A549 (cell line): ENCODE measurements around the gene GRAMD1A. TPM values are rescaled to one million over a fixed set of nuclear protein-coding genes. Genes with fewer than 3 reads are reported as not detected.
A peak's percentile ranks its signal among the peaks of the same experiment; 100 is the strongest.

ENCODE experiments used
- ATAC-seq, 2 experiments: fragments of 200-7000 bp in 1 of 2; fragments of >200 bp in 1 of 2; cut with Nextera tagmentation in 1 of 2; cut with Tn5 transposase in 1 of 2; 3 replicates each; pipeline versions ENCODE4 v1.8.0 to v1.9.1; 2018 to 2020; ENCODE audit warnings: mild to moderate bottlenecking in 1 of 2, moderate library complexity in 1 of 2
- CTCF ChIA-PET: fragments of 300-600 bp; sonication (Branson Sonifier 250); formaldehyde crosslinking; extraction: SDS; loops from one replicate; lab custom pipeline; 2021; ENCODE audit warnings: antibody characterized with exemption, inconsistent platforms; lab: Yijun Ruan, JAX
- POLR2A ChIA-PET: fragments of 350-600 bp; formaldehyde crosslinking; extraction: SDS; loops from one replicate; lab custom pipeline; 2021; ENCODE audit warnings: antibody characterized with exemption, inconsistent platforms; lab: Yijun Ruan, JAX
- DNase-seq, 2 experiments: peaks; one replicate each; pipeline versions ENCODE4 v3.0.0 to v3.0.0-alpha.2; 2011 to 2016; ENCODE audit warnings: low read depth in 1 of 2, low spot score in 1 of 2
- FAIRE-seq: peaks from 2 replicates; lab custom pipeline; 2011; peaks lifted over from hg19 to GRCh38; lab: Jason Lieb, UNC
- H3K27ac ChIP-seq, 2 experiments: fragments of >200 bp; sonication (Bioruptor Twin); formaldehyde crosslinking; 3 replicates each; pipeline ENCODE4 v1.5.1; 2016 to 2017
- H3K4me1 ChIP-seq: fragments of >200 bp; sonication (Bioruptor Twin); formaldehyde crosslinking; 3 replicates; pipeline ENCODE4 v1.6.1; 2016
- H3K4me2 ChIP-seq: fragments of >200 bp; sonication (Bioruptor Twin); formaldehyde crosslinking; 3 replicates; pipeline ENCODE4 v1.6.1; 2016
- H3K4me3 ChIP-seq: fragments of >200 bp; sonication (Bioruptor Twin); formaldehyde crosslinking; 3 replicates; pipeline ENCODE4 v1.5.1; 2016
- H3K9me3 ChIP-seq: fragments of >200 bp; sonication (Bioruptor Twin); formaldehyde crosslinking; 3 replicates; pipeline ENCODE4 v1.6.1; 2016
- CEBPB ChIP-seq, 2 experiments: fragments of >200 bp in 1 of 2; sonication (Bioruptor Twin) in 1 of 2; formaldehyde crosslinking in 1 of 2; IDR thresholded peaks; 2 replicates each; pipeline ENCODE4 v1.6.1; 2012 to 2016
- EHF ChIP-seq: fragments of 250-450 bp; sonication (Bioruptor Pico); IDR thresholded peaks from 2 replicates; pipeline ENCODE4 v1.5.0; 2020; ENCODE audit warnings: mild to moderate bottlenecking
- EHMT2 ChIP-seq: fragments of 200-600 bp; sonication (generic); IDR thresholded peaks from 2 replicates; pipeline ENCODE4 v1.6.1; 2016; ENCODE audit warnings: antibody characterized with exemption, low read depth, mild to moderate bottlenecking, moderate library complexity
- FOSB ChIP-seq: fragments of 250-450 bp; sonication (Bioruptor Pico); IDR thresholded peaks from 2 replicates; pipeline ENCODE4 v1.5.0; 2020; ENCODE audit warnings: mild to moderate bottlenecking, moderate library complexity
- FOSL2 ChIP-seq, 2 experiments: fragments of 450-650 bp in 1 of 2; fragments of >200 bp in 1 of 2; sonication (Bioruptor Twin) in 1 of 2; formaldehyde crosslinking; IDR thresholded peaks; 2 replicates each; pipeline versions ENCODE4 v1.5.0 to v1.6.1; 2016 to 2020; ENCODE audit warnings: mild to moderate bottlenecking in 1 of 2, moderate library complexity in 1 of 2
- FOXS1 ChIP-seq: fragments of 250-450 bp; sonication (Bioruptor Pico); IDR thresholded peaks from 2 replicates; pipeline ENCODE4 v1.5.0; 2020; ENCODE audit warnings: mild to moderate bottlenecking, moderate library complexity
- GATA3 ChIP-seq: IDR thresholded peaks from 2 replicates; pipeline ENCODE4 v1.6.1; 2012; ENCODE audit warnings: borderline replicate concordance
- HOXA7 ChIP-seq: fragments of 250-450 bp; sonication (Bioruptor Pico); IDR thresholded peaks from 2 replicates; pipeline ENCODE4 v1.5.0; 2020; ENCODE audit warnings: mild to moderate bottlenecking, moderate library complexity
- HOXB13 ChIP-seq: fragments of 250-450 bp; sonication (Bioruptor Pico); IDR thresholded peaks from 2 replicates; pipeline ENCODE4 v1.5.0; 2020; ENCODE audit warnings: low read depth, mild to moderate bottlenecking, moderate library complexity
- MAFK ChIP-seq: fragments of 450-650 bp; IDR thresholded peaks from 2 replicates; pipeline ENCODE4 v1.6.1; 2014; ENCODE audit not compliant: partially characterized antibody
- NFE2L2 ChIP-seq: fragments of 150-350 bp; conservative IDR thresholded peaks from 2 replicates; pipeline ENCODE4 v1.6.1; 2014; ENCODE audit warnings: low read length
- PHF8 ChIP-seq: fragments of 200-600 bp; sonication (generic); IDR thresholded peaks from 2 replicates; pipeline ENCODE4 v1.6.1; 2016; ENCODE audit warnings: low read depth, mild to moderate bottlenecking, antibody characterized with exemption, moderate library complexity, borderline replicate concordance
- POLR2A ChIP-seq: IDR thresholded peaks from 2 replicates; pipeline ENCODE4 v1.6.1; 2012; ENCODE audit warnings: mild to moderate bottlenecking, low read length
- RAD21 ChIP-seq, 2 experiments: fragments of >200 bp in 1 of 2; sonication (Bioruptor Twin) in 1 of 2; formaldehyde crosslinking in 1 of 2; IDR thresholded peaks in 1 of 2; conservative IDR thresholded peaks in 1 of 2; 2 replicates in 1 of 2; 3 replicates in 1 of 2; pipeline ENCODE4 v1.6.1; 2012 to 2018; ENCODE audit warnings: inconsistent platforms in 1 of 2
- RCOR1 ChIP-seq: fragments of 150-350 bp; IDR thresholded peaks from 2 replicates; pipeline ENCODE4 v1.6.1; 2014; ENCODE audit warnings: antibody characterized with exemption, low read length, low read depth
- ZNF302 ChIP-seq: fragments of 250-450 bp; sonication (Bioruptor Pico); IDR thresholded peaks from 2 replicates; pipeline ENCODE4 v1.9.0; 2021; ENCODE audit warnings: inconsistent platforms, mild to moderate bottlenecking, moderate library complexity
- ZSCAN20 ChIP-seq: fragments of 250-450 bp; sonication (Bioruptor Pico); IDR thresholded peaks from 2 replicates; pipeline ENCODE4 v1.8.0; 2022; ENCODE audit warnings: mild to moderate bottlenecking, moderate library complexity
- WGBS: methylation state at CpG from one replicate; pipeline ENCODE4 v1.1.6; 2017; ENCODE audit errors: missing lambda C conversion rate; 5-methylcytosine and 5-hydroxymethylcytosine counted together
- polyA plus RNA-seq, 4 experiments: library from polyadenylated mRNA; depleted of rRNA in 3 of 4; stranded (reverse); fragments of >200 nt; fragmentation: RNase III in 1 of 4; extraction: RNeasy Plus Mini Kit Qiagen cat#74134 plus additional on column Dnase treatment in 1 of 4; gene quantifications; 2 replicates in 3 of 4; 3 replicates in 1 of 4; pipeline ENCODE4 v1.2.3, GENCODE V29; 2011 to 2017
- TF ChIP-seq, protein P1 (sequence below): fragments of 250-450 bp; sonication (Bioruptor Pico); IDR thresholded peaks from 2 replicates; pipeline ENCODE4 v1.5.0; 2020; ENCODE audit warnings: low read depth, mild to moderate bottlenecking, moderate library complexity
- TF ChIP-seq, protein P2 (sequence below): fragments of >200 bp; sonication (Bioruptor Twin); formaldehyde crosslinking; IDR thresholded peaks from 2 replicates; pipeline ENCODE4 v1.6.1; 2016
- TF ChIP-seq, protein P3 (sequence below): fragments of >200 bp; sonication (Bioruptor Twin); formaldehyde crosslinking; IDR thresholded peaks from 3 replicates; pipeline ENCODE4 v1.5.1; 2016
- TF ChIP-seq, protein P4 (sequence below): fragments of 150-350 bp; IDR thresholded peaks from 2 replicates; pipeline ENCODE4 v1.6.1; 2014; ENCODE audit warnings: low read depth, mild to moderate bottlenecking, low read length

GRAMD1A gene
- polyA plus RNA-seq, 2 of the 4 experiments (the other 2 are of a cell fraction): 128 to 184 TPM

DNA sequence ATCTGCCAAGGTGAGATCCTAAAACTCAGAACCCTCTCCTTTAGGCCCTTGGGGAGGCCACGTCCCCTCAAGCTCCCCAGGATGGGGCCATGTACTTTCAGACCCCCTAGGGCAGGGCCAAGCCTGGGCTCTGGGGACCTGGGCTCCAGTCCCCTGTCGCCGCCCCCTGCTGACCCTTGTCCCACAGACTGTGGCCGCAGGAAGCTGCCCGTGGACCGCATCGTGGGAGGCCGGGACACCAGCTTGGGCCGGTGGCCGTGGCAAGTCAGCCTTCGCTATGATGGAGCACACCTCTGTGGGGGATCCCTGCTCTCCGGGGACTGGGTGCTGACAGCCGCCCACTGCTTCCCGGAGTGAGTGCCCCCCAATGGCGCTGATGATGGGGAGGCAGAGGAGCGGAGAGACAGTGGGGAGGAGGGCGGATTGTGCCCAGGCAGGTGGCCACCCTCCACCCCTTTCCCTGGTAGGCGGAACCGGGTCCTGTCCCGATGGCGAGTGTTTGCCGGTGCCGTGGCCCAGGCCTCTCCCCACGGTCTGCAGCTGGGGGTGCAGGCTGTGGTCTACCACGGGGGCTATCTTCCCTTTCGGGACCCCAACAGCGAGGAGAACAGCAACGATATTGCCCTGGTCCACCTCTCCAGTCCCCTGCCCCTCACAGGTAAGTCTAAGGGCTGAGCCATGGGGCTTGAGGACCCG, 60.2 kb downstream of the GRAMD1A start:
- Histone ChIP-seq H3K4me3 (no peak overlapping the region), H3K4me1 (peaks cover 9% of the 10 kb centered on the region; the same call in 2 of the 3 replicates), H3K9me3 (no peaks in the 10 kb centered on the region), H3K4me2 (no peak overlapping the region), H3K27ac (no peak overlapping the region)
- ChIA-PET CTCF (interaction anchor here (0.6 to 18.1 kb wide), 7 partner anchors 7 to 81 kb away, joined by 3 to 374 read pairs (median 12); partner anchors contain the start of genes HPN and LGI4), POLR2A (no interaction called here)
- WGBS: 71% methylated on average over 24 of the region's 29 CpGs
- ATAC-seq (no peak), FAIRE-seq (no peak)
- TF ChIP-seq FOSB (CRISPR knock-in tag) (no peak), FOXS1 (CRISPR knock-in tag) (no peak)
- TF ChIP-seq, all 56 proteins: peak for 0
- DNase-seq: no peak

DNA sequence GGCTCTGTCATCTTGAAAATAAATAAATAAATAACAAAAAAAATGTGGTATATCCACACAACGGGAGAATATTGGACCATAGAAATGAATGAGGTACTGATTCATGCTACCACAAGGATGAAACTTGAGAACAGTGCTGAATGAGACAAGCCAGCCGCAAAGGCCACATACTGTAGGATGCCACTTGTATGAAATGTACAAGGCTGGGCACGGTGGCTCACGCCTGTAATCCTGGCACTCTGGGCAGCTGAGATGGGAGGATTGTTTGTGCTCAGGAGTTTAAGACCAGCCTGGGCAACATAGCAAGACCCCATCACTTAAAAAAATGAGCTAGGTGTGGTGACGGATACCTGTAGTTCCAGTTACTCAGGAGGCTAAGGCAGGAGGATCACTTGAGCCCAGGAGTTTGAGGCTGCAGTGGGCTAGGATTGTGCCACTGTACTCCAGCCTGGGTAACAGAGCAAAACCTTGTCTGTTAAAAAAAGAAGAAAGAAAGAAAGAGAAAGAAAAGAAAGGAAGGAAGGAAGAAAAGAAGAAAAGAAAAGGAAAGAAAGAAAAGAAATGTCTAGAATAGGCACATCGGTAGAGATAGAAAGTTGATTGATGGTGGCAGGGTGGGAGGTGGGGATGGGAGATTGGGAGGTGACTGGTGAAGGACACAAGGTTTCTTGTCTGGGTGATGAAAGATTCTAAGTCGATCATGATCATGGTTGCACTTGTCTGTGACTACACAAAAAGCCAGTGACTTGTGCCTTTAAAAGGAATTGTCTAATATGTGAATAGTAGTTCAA, 61.7 kb downstream of the GRAMD1A start:
- Histone ChIP-seq H3K27ac (no peak overlapping the region), H3K4me1 (peaks cover 9% of the 10 kb centered on the region; the same call in 2 of the 3 replicates), H3K4me2 (no peak overlapping the region), H3K9me3 (no peaks in the 10 kb centered on the region)
- POLR2A ChIA-PET: no interaction called here
- no peak for TF ChIP-seq ZNF302 (CRISPR knock-in tag)
- no peak for TF ChIP-seq EHF (CRISPR knock-in tag)
- TF ChIP-seq, all 56 proteins: peak for 0
- peak; percentile 98 for FAIRE-seq
- no peak overlapping the region for H3K4me3 ChIP-seq
- ATAC-seq: no peak
- WGBS: 54% methylated on average over 7 of the region's 7 CpGs
- CTCF ChIA-PET: interaction anchor here (0.6 to 18.1 kb wide), 7 partner anchors 9 to 89 kb away, joined by 3 to 374 read pairs (median 6); partner anchors contain the start of gene HPN
- no peak for DNase-seq

DNA sequence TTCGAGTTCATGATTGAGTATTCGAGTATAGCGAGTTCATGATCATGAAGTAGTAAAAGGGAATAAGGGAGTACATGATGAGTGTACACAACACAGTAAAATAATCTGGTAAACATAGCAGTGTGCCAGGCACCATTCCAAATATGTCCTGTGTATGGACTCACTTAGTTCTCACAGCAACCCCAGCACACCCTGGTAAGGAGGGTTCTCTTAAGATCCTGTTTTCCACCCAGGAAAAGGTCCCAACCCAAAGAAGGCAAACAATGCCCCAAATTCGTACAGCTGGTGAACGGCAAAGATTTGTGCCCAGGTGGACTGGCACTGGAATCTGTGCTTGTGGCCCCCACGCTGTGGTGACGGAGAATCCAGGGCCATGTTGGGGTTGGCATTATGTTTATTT, 62.8 kb downstream of the GRAMD1A start:
- Histone ChIP-seq H3K4me3 (no peak overlapping the region), H3K9me3 (no peaks in the 10 kb centered on the region), H3K4me2 (no peak overlapping the region)
- ChIA-PET POLR2A (no interaction called here), CTCF (interaction anchor here (0.7 to 18.1 kb wide), 9 partner anchors 11 to 90 kb away, joined by 3 to 374 read pairs (median 6); partner anchors contain the start of genes HPN and LGI4)
- FAIRE-seq (peak; percentile 28), ATAC-seq (no peak), DNase-seq (no peak)
- TF ChIP-seq EHMT2 (no peak), POLR2A (0 out of 2 replicates have a peak, but pooled peaks have one; percentile 7), ZSCAN20 (no peak)
- TF ChIP-seq, protein P1, sequence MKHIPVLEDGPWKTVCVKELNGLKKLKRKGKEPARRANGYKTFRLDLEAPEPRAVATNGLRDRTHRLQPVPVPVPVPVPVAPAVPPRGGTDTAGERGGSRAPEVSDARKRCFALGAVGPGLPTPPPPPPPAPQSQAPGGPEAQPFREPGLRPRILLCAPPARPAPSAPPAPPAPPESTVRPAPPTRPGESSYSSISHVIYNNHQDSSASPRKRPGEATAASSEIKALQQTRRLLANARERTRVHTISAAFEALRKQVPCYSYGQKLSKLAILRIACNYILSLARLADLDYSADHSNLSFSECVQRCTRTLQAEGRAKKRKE (CRISPR knock-in tag): no peak
- TF ChIP-seq, all 56 proteins: peak for 1
- peaks cover 9% of the 10 kb centered on the region; the same call in 2 of the 3 replicates for H3K4me1 ChIP-seq
- 56% methylated on average over 7 of the region's 7 CpGs for WGBS
- no peak overlapping the region for H3K27ac ChIP-seq

DNA sequence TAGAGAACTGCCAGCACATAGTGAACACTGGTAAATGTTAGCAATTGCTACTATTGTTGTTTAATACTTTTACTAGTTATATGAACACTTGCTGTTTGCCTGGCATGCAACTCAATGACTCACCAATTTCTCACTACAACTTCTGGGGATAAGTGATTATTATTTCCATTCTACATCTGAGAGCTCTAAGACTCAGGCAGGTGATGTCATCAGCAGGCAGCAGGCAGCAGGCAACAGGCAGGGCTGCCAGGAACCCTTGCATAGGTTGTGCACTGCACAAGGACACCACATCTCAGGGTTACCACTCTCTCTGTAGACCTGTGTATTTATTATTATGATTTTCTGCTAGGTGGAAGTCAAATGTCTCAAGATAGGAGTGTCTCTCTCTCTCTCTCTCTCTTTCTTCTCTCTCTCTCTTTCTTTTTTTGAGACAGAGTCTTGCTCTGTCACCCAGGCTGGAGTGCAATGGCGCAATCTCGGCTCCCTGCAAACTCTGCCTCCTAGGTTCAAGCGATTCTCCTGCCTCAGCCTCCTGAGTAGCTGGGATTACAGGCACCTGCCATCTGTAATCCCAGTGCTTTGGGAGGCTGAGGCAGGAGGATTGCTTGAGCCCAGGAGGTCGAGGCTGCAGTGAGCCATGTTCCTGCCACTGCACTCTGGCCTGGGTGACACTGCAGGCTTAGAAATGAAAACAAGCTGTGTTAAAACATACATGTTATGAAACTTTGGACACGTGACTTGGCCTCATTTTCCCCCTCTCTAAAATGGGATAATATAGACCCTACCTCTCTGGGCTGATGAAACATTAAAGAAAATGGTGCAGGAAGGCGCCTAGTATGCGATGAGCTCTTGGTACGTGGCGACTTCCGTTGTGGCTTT, 64.1 kb downstream of the GRAMD1A start:
- peak in 1 of 2 experiments; percentile 50 for DNase-seq
- WGBS: 59% methylated on average over 10 of the region's 10 CpGs
- peak; percentile 32 to 66; a peak in 5 of 6 replicates for ATAC-seq
- ChIA-PET CTCF (interaction anchor here (0.6 to 18.1 kb wide), 11 partner anchors 10 to 426 kb away, joined by 3 to 374 read pairs (median 4); partner anchors contain the start of genes HPN, KRTDAP and LGI4), POLR2A (no interaction called here)
- no peak overlapping the region for H3K27ac ChIP-seq
- peaks cover 3% of the 10 kb centered on the region; the same call in 1 of the 3 replicates for H3K9me3 ChIP-seq
- peaks cover 9% of the 10 kb centered on the region; the same call in 2 of the 3 replicates for H3K4me1 ChIP-seq
- FAIRE-seq: peak; percentile 98
- no peak overlapping the region for H3K4me2 ChIP-seq
- no peak overlapping the region for H3K4me3 ChIP-seq
- TF ChIP-seq FOSL2 (IDR thresholded peaks at IDR 0.05) (no peak), FOSL2 (CRISPR knock-in tag; IDR thresholded peaks at IDR 0.05) (peak; percentile 80), GATA3 (no peak), PHF8 (no peak), MAFK (peak; percentile 4), CEBPB (IDR thresholded peaks at IDR 0.05) (peak in 1 of 2 experiments; percentile 54; a peak in 3 of 4 replicates), RAD21 (conservative IDR thresholded peaks at IDR 0.05 in 1 of 2, IDR thresholded peaks at IDR 0.05 in 1 of 2) (no peak), NFE2L2 (no peak), RCOR1 (no peak), HOXA7 (no peak), HOXB13 (CRISPR knock-in tag) (no peak)
- TF ChIP-seq, protein P2, sequence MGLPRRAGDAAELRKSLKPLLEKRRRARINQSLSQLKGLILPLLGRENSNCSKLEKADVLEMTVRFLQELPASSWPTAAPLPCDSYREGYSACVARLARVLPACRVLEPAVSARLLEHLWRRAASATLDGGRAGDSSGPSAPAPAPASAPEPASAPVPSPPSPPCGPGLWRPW: no peak
- TF ChIP-seq, protein P3, sequence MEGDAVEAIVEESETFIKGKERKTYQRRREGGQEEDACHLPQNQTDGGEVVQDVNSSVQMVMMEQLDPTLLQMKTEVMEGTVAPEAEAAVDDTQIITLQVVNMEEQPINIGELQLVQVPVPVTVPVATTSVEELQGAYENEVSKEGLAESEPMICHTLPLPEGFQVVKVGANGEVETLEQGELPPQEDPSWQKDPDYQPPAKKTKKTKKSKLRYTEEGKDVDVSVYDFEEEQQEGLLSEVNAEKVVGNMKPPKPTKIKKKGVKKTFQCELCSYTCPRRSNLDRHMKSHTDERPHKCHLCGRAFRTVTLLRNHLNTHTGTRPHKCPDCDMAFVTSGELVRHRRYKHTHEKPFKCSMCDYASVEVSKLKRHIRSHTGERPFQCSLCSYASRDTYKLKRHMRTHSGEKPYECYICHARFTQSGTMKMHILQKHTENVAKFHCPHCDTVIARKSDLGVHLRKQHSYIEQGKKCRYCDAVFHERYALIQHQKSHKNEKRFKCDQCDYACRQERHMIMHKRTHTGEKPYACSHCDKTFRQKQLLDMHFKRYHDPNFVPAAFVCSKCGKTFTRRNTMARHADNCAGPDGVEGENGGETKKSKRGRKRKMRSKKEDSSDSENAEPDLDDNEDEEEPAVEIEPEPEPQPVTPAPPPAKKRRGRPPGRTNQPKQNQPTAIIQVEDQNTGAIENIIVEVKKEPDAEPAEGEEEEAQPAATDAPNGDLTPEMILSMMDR: no peak
- TF ChIP-seq, protein P4, sequence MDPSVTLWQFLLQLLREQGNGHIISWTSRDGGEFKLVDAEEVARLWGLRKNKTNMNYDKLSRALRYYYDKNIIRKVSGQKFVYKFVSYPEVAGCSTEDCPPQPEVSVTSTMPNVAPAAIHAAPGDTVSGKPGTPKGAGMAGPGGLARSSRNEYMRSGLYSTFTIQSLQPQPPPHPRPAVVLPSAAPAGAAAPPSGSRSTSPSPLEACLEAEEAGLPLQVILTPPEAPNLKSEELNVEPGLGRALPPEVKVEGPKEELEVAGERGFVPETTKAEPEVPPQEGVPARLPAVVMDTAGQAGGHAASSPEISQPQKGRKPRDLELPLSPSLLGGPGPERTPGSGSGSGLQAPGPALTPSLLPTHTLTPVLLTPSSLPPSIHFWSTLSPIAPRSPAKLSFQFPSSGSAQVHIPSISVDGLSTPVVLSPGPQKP: no peak
